ENCODE measurements around the gene MORN5.

The MORN5 gene

GRCh38 chr9:122164286-122164685 is 4.6 kb downstream of the MORN5 start:
- no peak for TF ChIP-seq CTCF (IDR thresholded peaks at IDR 0.05; ENCODE audit: borderline replicate concordance, insufficient read depth, low read depth, low read length)
- H3K4me3 ChIP-seq (ENCODE audit: low read depth, low read length), result no peak overlapping the region

GRCh38 chr9:122168356-122168755 is 8.6 kb downstream of the MORN5 start:
- no peak for TF ChIP-seq CTCF (IDR thresholded peaks at IDR 0.05; ENCODE audit: borderline replicate concordance, insufficient read depth, low read depth, low read length)
- H3K4me3 ChIP-seq (ENCODE audit: low read depth, low read length), result no peak overlapping the region

GRCh38 chr9:122172131-122172530 is 12.4 kb downstream of the MORN5 start:
- no peak for TF ChIP-seq CTCF (IDR thresholded peaks at IDR 0.05; ENCODE audit: borderline replicate concordance, insufficient read depth, low read depth, low read length)
- H3K4me3 ChIP-seq (ENCODE audit: low read depth, low read length), result no peak overlapping the region

GRCh38 chr9:122173670-122174069 is 14.0 kb downstream of the MORN5 start:
- no peak for TF ChIP-seq CTCF (IDR thresholded peaks at IDR 0.05; ENCODE audit: borderline replicate concordance, insufficient read depth, low read depth, low read length)
- no peak overlapping the region for H3K4me3 ChIP-seq (ENCODE audit: low read depth, low read length)

- no peak overlapping the region for H3K4me3 ChIP-seq (ENCODE audit: low read depth, low read length)
- TF ChIP-seq CTCF (IDR thresholded peaks at IDR 0.05; ENCODE audit: borderline replicate concordance, insufficient read depth, low read depth, low read length), result no peak
These were observed 17.2 kb downstream of the MORN5 start for GRCh38 chr9:122176916-122177315.

- no peak for TF ChIP-seq CTCF (IDR thresholded peaks at IDR 0.05; ENCODE audit: borderline replicate concordance, insufficient read depth, low read depth, low read length)
- H3K4me3 ChIP-seq (ENCODE audit: low read depth, low read length), result no peak overlapping the region
These were observed 19.5 kb downstream of the MORN5 start for GRCh38 chr9:122179054-122179689.

GRCh38 chr9:122179690-122180074 is 20.0 kb downstream of the MORN5 start:
- H3K4me3 ChIP-seq (ENCODE audit: low read depth, low read length), result no peak overlapping the region
- no peak for TF ChIP-seq CTCF (IDR thresholded peaks at IDR 0.05; ENCODE audit: borderline replicate concordance, insufficient read depth, low read depth, low read length)

Measured in GM12875 (cell line).